ENCODE results near the gene RMI2.

Gene RMI2

DNA sequence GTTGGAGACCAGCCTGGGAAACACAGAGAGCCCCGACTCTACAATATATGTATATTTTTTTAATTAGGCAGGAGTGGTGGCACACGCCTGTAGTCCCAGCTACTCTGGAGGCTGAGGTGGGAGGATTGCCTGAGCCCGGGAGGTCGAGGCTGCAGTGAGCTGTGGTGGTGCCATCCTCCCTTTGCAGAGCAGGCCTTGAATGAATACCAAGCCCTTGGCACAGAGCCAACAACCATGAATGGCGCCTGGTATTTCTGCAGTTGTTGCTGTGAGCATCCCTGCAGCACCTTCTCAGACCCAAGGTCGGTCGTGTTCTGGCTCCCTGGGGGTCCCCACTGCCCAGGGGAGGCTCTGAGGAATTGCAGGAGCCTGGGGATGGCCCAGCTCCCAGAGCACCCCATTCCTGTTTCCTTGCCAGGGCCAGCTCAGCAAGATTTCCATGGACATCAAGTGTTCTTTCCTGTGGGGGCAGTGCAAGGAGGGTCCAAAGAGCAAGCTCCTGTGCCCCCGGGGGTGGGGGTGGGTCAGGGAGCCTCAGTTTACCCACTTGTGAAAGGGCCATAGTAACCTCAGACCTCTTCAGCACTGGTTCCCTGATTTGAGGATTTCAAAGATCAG, 25.6 kb upstream of the RMI2 start:
- Histone ChIP-seq H2BK120ac (ENCODE audit: low read depth, low read length) (no peak overlapping the region), H3K79me2 (ENCODE audit: control insufficient read depth, insufficient read depth, low read length) (no peaks in the 10 kb centered on the region), H3K27ac (ENCODE audit: low read depth, low read length) (no peak overlapping the region), H3K4me2 (ENCODE audit: low read length) (no peak overlapping the region), H3K23ac (ENCODE audit: low read length) (no peak overlapping the region), H3K27me3 (ENCODE audit: insufficient read depth, low read length, poor library complexity) (no peaks in the 10 kb centered on the region), H3K4me1 (ENCODE audit: control insufficient read depth, low read depth, low read length) (peaks cover 3% of the 10 kb centered on the region), H3K9ac (ENCODE audit: low read length) (no peak overlapping the region), H3K18ac (ENCODE audit: low read length) (peak overlapping the region; percentile 0), H3K36me3 (ENCODE audit: control insufficient read depth, insufficient read depth, low read length) (no peaks in the 10 kb centered on the region), H3K56ac (ENCODE audit: low read length) (no peak overlapping the region), H2AK5ac (ENCODE audit: low read length) (no peak overlapping the region), H3K4ac (ENCODE audit: low read depth, low read length) (no peak overlapping the region), H4K8ac (ENCODE audit: low read depth, low read length) (no peak overlapping the region), H2BK15ac (replicated peaks; ENCODE audit: low read depth) (no peak overlapping the region), H2BK5ac (ENCODE audit: low read length) (no peak overlapping the region), H3K79me1 (ENCODE audit: low read length) (no peaks in the 10 kb centered on the region), H3K4me3 (ENCODE audit: low read length) (no peak overlapping the region), H4K5ac (ENCODE audit: low read length) (no peak overlapping the region)
- no CpG with 5 or more reads among the region's 8 CpGs for WGBS (ENCODE audit: extremely low coverage, insufficient coverage, low lambda C conversion rate)
- no peak for DNase-seq

DNA sequence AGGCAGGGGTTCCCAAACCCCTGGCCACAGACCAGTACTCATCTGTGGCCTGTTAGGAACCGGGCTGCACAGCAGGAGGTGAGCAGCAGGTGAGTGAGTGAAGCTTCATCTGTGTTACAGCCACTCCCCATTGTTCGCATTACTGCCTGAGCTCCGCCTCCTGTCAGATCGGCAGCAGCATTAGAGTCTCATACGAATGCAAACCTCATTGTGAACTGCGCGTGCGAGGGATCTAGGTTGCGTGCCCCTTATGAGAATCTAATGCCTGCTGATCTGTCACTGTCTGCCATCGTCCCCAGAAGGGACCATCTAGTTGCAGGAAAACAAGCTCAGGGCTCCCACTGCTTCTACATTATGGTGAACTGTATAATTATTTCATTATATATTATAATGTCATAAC, 25.1 kb upstream of the RMI2 start:
- Histone ChIP-seq H3K79me1 (ENCODE audit: low read length) (no peaks in the 10 kb centered on the region), H3K4me2 (ENCODE audit: low read length) (no peak overlapping the region), H3K9ac (ENCODE audit: low read length) (no peak overlapping the region), H3K36me3 (ENCODE audit: control insufficient read depth, insufficient read depth, low read length) (no peaks in the 10 kb centered on the region), H3K27me3 (ENCODE audit: insufficient read depth, low read length, poor library complexity) (no peaks in the 10 kb centered on the region), H2BK5ac (ENCODE audit: low read length) (no peak overlapping the region), H4K8ac (ENCODE audit: low read depth, low read length) (no peak overlapping the region), H3K4me3 (ENCODE audit: low read length) (no peak overlapping the region), H3K56ac (ENCODE audit: low read length) (no peak overlapping the region), H3K23ac (ENCODE audit: low read length) (no peak overlapping the region), H3K18ac (ENCODE audit: low read length) (no peak overlapping the region), H3K4me1 (ENCODE audit: control insufficient read depth, low read depth, low read length) (peaks cover 3% of the 10 kb centered on the region), H2BK15ac (replicated peaks; ENCODE audit: low read depth) (no peak overlapping the region), H3K4ac (ENCODE audit: low read depth, low read length) (no peak overlapping the region), H2AK5ac (ENCODE audit: low read length) (no peak overlapping the region), H3K79me2 (ENCODE audit: control insufficient read depth, insufficient read depth, low read length) (no peaks in the 10 kb centered on the region), H4K5ac (ENCODE audit: low read length) (no peak overlapping the region), H3K27ac (ENCODE audit: low read depth, low read length) (no peak overlapping the region), H2BK120ac (ENCODE audit: low read depth, low read length) (no peak overlapping the region)
- WGBS (ENCODE audit: extremely low coverage, insufficient coverage, low lambda C conversion rate): no CpG with 5 or more reads among the region's 10 CpGs
- DNase-seq: no peak

DNA sequence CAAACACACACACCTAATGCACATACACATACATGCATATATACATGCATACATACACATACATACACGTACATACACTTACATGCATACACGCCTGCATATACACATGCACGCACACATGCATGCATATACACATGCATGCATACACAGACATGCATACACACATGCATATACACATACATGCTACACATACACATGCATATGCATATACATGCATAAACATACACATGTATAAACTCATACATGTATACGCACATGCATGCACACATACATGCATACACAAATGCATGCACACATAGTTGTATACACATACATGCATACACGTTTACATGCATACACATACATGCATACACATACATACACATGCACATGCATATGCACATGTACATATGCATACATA, 23.6 kb upstream of the RMI2 start:
- H3K4me3 ChIP-seq (ENCODE audit: low read length): no peak overlapping the region
- H3K23ac ChIP-seq (ENCODE audit: low read length): no peak overlapping the region
- no peak overlapping the region for H3K4me2 ChIP-seq (ENCODE audit: low read length)
- H3K4ac ChIP-seq (ENCODE audit: low read depth, low read length): no peak overlapping the region
- no CpG with 5 or more reads among the region's 5 CpGs for WGBS (ENCODE audit: extremely low coverage, insufficient coverage, low lambda C conversion rate)
- H3K9ac ChIP-seq (ENCODE audit: low read length): no peak overlapping the region
- no peak overlapping the region for H2AK5ac ChIP-seq (ENCODE audit: low read length)
- H3K27me3 ChIP-seq (ENCODE audit: insufficient read depth, low read length, poor library complexity): no peaks in the 10 kb centered on the region
- H4K5ac ChIP-seq (ENCODE audit: low read length): no peak overlapping the region
- DNase-seq: no peak
- no peak overlapping the region for H3K18ac ChIP-seq (ENCODE audit: low read length)
- H3K27ac ChIP-seq (ENCODE audit: low read depth, low read length): no peak overlapping the region
- H2BK5ac ChIP-seq (ENCODE audit: low read length): no peak overlapping the region
- H4K8ac ChIP-seq (ENCODE audit: low read depth, low read length): no peak overlapping the region
- H3K4me1 ChIP-seq (ENCODE audit: control insufficient read depth, low read depth, low read length): no peaks in the 10 kb centered on the region
- H3K79me1 ChIP-seq (ENCODE audit: low read length): no peaks in the 10 kb centered on the region
- no peak overlapping the region for H2BK15ac ChIP-seq (replicated peaks; ENCODE audit: low read depth)
- H3K36me3 ChIP-seq (ENCODE audit: control insufficient read depth, insufficient read depth, low read length): no peaks in the 10 kb centered on the region
- H2BK120ac ChIP-seq (ENCODE audit: low read depth, low read length): no peak overlapping the region
- no peaks in the 10 kb centered on the region for H3K79me2 ChIP-seq (ENCODE audit: control insufficient read depth, insufficient read depth, low read length)
- no peak overlapping the region for H3K56ac ChIP-seq (ENCODE audit: low read length)

DNA sequence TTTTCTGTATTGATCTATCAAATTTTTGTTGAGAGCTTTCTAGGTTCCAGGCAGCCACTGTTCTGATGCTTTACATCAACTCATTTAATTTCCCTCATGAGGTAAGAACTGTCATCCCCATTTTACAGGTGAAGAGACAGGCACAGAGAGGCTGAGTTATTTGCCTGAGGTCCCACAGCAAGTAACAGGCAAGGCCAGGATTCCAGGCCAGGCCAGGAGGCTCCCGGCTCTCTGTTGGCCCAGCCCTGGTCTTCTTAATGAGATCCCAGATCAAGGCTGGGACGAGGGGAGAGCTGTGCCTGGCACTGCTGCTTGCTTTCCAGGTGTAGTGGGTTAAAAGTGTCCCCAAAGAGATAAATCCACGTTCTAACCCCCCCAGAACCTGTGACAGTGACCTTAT, 22.4 kb upstream of the RMI2 start:
- no peak overlapping the region for H3K4me3 ChIP-seq (ENCODE audit: low read length)
- H4K8ac ChIP-seq (ENCODE audit: low read depth, low read length): no peak overlapping the region
- DNase-seq: no peak
- H4K5ac ChIP-seq (ENCODE audit: low read length): no peak overlapping the region
- H3K18ac ChIP-seq (ENCODE audit: low read length): no peak overlapping the region
- H2AK5ac ChIP-seq (ENCODE audit: low read length): no peak overlapping the region
- H3K79me1 ChIP-seq (ENCODE audit: low read length): no peaks in the 10 kb centered on the region
- H3K36me3 ChIP-seq (ENCODE audit: control insufficient read depth, insufficient read depth, low read length): no peaks in the 10 kb centered on the region
- no peak overlapping the region for H2BK120ac ChIP-seq (ENCODE audit: low read depth, low read length)
- no peak overlapping the region for H3K9ac ChIP-seq (ENCODE audit: low read length)
- no peaks in the 10 kb centered on the region for H3K4me1 ChIP-seq (ENCODE audit: control insufficient read depth, low read depth, low read length)
- no CpG with 5 or more reads among the region's 3 CpGs for WGBS (ENCODE audit: extremely low coverage, insufficient coverage, low lambda C conversion rate)
- H3K27ac ChIP-seq (ENCODE audit: low read depth, low read length): no peak overlapping the region
- peak overlapping the region; percentile 49 for H3K56ac ChIP-seq (ENCODE audit: low read length)
- H3K4ac ChIP-seq (ENCODE audit: low read depth, low read length): no peak overlapping the region
- no peak overlapping the region for H3K4me2 ChIP-seq (ENCODE audit: low read length)
- no peak overlapping the region for H3K23ac ChIP-seq (ENCODE audit: low read length)
- no peak overlapping the region for H2BK5ac ChIP-seq (ENCODE audit: low read length)
- no peaks in the 10 kb centered on the region for H3K27me3 ChIP-seq (ENCODE audit: insufficient read depth, low read length, poor library complexity)
- H2BK15ac ChIP-seq (replicated peaks; ENCODE audit: low read depth): no peak overlapping the region
- H3K79me2 ChIP-seq (ENCODE audit: control insufficient read depth, insufficient read depth, low read length): no peaks in the 10 kb centered on the region

DNA sequence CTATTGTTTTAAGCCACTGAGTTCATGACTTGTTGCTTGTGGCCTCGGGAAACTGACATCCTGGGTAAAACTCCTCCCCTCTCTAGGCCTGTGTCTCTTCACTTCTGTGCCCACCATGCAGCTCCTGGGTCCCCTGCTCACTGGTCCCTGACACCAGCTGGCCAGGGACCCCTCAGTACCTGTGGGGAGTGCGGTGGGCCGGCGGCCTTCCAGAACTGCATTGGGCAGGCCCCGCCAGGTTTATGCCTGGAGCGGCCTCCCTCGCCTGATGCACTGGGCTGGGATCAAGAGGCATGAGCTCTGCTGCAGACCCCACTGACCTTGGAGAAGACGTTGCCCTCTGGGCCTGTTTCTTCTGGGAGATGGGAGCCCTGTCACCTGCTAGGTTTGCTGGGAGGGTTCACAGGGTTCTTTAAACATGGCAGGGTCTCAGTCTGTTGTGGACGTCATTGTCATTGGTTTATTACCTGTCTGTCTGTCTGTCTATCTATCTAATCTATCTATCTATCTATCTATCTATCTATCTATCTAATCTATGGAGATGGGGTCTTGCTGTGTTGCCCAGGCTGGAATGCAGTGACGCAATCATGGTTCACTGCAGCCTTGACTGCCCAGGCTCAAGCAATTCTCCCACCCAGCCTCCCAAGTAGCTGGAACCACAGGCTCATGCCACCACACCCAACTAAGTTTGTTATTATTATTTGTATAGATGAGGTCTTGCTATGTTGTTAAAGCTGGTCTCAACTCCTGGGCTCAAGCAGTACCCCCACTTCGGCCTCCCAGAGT, 21.5 kb upstream of the RMI2 start:
- Histone ChIP-seq H3K18ac (ENCODE audit: low read length) (peak overlapping the region; percentile 7), H3K9ac (ENCODE audit: low read length) (no peak overlapping the region), H3K27me3 (ENCODE audit: insufficient read depth, low read length, poor library complexity) (no peaks in the 10 kb centered on the region), H3K4me3 (ENCODE audit: low read length) (no peak overlapping the region), H3K4me2 (ENCODE audit: low read length) (no peak overlapping the region), H2AK5ac (ENCODE audit: low read length) (no peak overlapping the region), H2BK5ac (ENCODE audit: low read length) (no peak overlapping the region), H3K79me2 (ENCODE audit: control insufficient read depth, insufficient read depth, low read length) (no peaks in the 10 kb centered on the region), H3K56ac (ENCODE audit: low read length) (peak overlapping the region; percentile 49), H3K79me1 (ENCODE audit: low read length) (no peaks in the 10 kb centered on the region), H3K4ac (ENCODE audit: low read depth, low read length) (no peak overlapping the region), H4K8ac (ENCODE audit: low read depth, low read length) (no peak overlapping the region), H3K27ac (ENCODE audit: low read depth, low read length) (no peak overlapping the region), H3K4me1 (ENCODE audit: control insufficient read depth, low read depth, low read length) (peaks cover under 1% of the 10 kb centered on the region), H2BK15ac (replicated peaks; ENCODE audit: low read depth) (no peak overlapping the region), H3K23ac (ENCODE audit: low read length) (peak overlapping the region; percentile 34), H4K5ac (ENCODE audit: low read length) (no peak overlapping the region), H2BK120ac (ENCODE audit: low read depth, low read length) (no peak overlapping the region), H3K36me3 (ENCODE audit: control insufficient read depth, insufficient read depth, low read length) (no peaks in the 10 kb centered on the region)
- no peak for DNase-seq
- no CpG with 5 or more reads among the region's 11 CpGs for WGBS (ENCODE audit: extremely low coverage, insufficient coverage, low lambda C conversion rate)

Measured in mesendoderm (in vitro differentiated cells).